ENCODE data around the gene FYN. TPM values are rescaled to one million over a fixed set of nuclear protein-coding genes. Genes with fewer than 3 reads are reported as not detected.

Gene FYN
- total RNA-seq, 2 donors from 2014 or later = 55.5 to 72.5 TPM

DNA sequence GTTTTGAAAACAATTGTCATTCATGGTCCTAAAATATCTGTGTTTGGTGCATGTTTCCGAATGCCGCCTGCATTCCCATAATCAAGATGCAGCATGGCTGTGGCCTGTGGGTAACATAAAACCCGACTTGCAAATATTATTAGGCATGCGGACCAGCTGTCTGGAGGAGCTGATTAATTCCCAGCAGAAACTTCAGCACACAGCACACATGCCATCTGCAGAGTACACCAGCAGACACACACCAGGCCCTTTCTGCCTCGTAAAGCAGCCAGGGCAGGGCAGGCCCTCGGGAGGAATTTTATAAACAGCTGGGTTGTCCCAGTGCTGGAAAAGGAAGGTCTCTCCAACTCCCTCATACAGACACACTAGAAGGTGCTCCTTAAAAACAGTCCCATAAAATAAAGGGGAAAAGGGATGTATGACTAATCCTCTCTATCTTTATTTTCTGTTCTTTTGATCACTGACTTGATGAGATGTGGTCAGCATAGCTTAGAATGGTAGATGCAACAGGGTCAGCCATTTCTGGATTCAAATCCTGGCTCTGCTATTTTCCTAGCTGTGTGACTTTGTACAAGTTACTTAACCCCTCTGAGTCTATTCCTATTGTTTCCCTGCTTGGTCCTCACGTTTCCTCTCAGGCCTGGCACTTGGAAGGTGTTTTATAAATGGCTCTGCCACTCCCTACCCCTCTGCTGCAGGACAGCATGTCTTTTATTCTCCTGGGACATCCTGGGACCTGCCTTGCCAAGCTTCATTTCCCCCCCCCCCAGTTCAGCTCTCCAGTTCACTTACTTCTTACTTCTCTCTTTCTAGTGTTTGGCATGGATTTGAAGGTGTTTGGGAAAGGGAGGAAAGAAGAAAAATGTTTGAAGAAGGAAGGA lies 181.7 kb downstream of the FYN start:
- ATAC-seq (ENCODE audit: insufficient number of reproducible peaks, low FRiP score, low read depth) = no peak
- H3K4me1 ChIP-seq (ENCODE audit: control insufficient read depth in 1 of 2, low read depth in 2 of 2) = peaks cover 0 to 20% of the 10 kb centered on the region in 2 donors
- H3K27ac ChIP-seq = no peak overlapping the region
- no peak for DNase-seq (ENCODE audit: low spot score)
- H3K9me3 ChIP-seq = no peaks in the 10 kb centered on the region
- no peaks in the 10 kb centered on the region for H3K36me3 ChIP-seq
- no peaks in the 10 kb centered on the region for H3K27me3 ChIP-seq (replicated peaks; ENCODE audit: insufficient read depth)
- TF ChIP-seq, protein P1, sequence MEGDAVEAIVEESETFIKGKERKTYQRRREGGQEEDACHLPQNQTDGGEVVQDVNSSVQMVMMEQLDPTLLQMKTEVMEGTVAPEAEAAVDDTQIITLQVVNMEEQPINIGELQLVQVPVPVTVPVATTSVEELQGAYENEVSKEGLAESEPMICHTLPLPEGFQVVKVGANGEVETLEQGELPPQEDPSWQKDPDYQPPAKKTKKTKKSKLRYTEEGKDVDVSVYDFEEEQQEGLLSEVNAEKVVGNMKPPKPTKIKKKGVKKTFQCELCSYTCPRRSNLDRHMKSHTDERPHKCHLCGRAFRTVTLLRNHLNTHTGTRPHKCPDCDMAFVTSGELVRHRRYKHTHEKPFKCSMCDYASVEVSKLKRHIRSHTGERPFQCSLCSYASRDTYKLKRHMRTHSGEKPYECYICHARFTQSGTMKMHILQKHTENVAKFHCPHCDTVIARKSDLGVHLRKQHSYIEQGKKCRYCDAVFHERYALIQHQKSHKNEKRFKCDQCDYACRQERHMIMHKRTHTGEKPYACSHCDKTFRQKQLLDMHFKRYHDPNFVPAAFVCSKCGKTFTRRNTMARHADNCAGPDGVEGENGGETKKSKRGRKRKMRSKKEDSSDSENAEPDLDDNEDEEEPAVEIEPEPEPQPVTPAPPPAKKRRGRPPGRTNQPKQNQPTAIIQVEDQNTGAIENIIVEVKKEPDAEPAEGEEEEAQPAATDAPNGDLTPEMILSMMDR (IDR thresholded peaks at IDR 0.05) = no peak
- H3K4me3 ChIP-seq = no peak overlapping the region

DNA sequence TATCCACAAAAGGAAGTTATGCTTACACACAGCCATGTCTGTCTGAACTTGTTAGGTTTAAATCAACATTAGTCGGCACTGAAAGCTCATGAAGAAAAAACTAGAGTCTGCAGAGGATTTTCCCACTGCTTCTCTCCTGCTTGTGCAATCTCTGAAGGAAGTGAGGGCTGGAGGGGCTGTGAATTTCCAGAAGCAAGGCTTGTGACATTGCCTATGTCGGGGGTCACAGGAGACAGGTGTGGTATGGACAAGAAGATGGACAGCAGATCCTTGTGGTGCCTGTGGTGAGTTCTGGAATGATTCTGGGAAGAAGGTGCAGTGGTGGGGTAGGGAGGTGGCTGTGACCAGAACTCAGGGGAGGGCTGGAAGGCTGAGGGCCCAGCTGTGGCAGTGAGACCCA lies 183.3 kb downstream of the FYN start:
- no peaks in the 10 kb centered on the region for H3K9me3 ChIP-seq
- H3K4me1 ChIP-seq (ENCODE audit: control insufficient read depth in 1 of 2, low read depth in 2 of 2) = peaks cover 0 to 20% of the 10 kb centered on the region in 2 donors
- H3K27me3 ChIP-seq (replicated peaks; ENCODE audit: insufficient read depth) = no peaks in the 10 kb centered on the region
- ATAC-seq (ENCODE audit: insufficient number of reproducible peaks, low FRiP score, low read depth) = no peak
- no peak for DNase-seq (ENCODE audit: low spot score)
- TF ChIP-seq, protein P1 (IDR thresholded peaks at IDR 0.05) = no peak
- H3K4me3 ChIP-seq = no peak overlapping the region
- H3K27ac ChIP-seq = no peak overlapping the region
- H3K36me3 ChIP-seq = no peaks in the 10 kb centered on the region

DNA sequence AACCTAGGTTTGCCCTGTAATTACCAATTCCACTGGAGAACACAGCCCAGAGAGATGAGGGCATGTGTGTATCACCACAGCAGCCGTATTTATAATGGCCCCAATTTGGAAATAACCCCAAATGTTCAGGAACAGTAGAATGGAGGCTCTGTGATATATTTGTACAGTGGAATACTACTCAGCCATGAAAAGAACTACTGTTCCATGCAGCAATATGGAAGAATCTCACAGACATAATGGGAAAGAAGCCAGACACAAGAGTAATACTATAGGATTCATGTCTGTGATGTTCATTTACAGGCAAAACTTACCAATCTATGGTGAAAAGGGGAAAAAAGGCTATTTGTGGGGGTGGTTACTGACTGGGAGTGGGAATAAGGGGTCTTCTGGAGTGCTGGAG lies 183.8 kb downstream of the FYN start:
- Histone ChIP-seq H3K36me3 (no peaks in the 10 kb centered on the region), H3K4me3 (no peak overlapping the region), H3K27ac (no peak overlapping the region), H3K27me3 (replicated peaks; ENCODE audit: insufficient read depth) (no peaks in the 10 kb centered on the region), H3K9me3 (no peaks in the 10 kb centered on the region), H3K4me1 (ENCODE audit: control insufficient read depth in 1 of 2, low read depth in 2 of 2) (peaks cover 0 to 23% of the 10 kb centered on the region in 2 donors)
- no peak for DNase-seq (ENCODE audit: low spot score)
- TF ChIP-seq, protein P1 (IDR thresholded peaks at IDR 0.05) = no peak
- no peak for ATAC-seq (ENCODE audit: insufficient number of reproducible peaks, low FRiP score, low read depth)

DNA sequence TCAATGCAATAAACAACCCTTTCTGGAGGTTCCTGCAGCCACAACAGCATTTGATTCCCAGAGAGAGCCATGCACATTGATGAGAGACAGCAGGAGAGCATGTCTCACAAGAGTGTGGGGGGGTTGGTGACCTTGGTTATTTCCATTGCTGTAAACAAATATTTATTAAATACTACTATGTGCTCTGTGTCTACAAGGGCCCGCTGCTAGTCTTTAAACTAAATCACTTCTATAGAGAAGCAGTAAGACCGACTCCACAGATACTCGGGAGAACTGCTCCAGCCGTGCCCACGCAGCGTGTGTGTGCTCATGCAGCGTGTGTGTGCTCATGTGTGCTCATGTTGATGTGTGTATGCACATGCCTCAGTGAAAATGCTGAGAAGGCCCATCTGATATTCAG lies 184.9 kb downstream of the FYN start:
- ATAC-seq (ENCODE audit: insufficient number of reproducible peaks, low FRiP score, low read depth) = no peak
- Histone ChIP-seq H3K9me3 (no peaks in the 10 kb centered on the region), H3K4me3 (no peak overlapping the region), H3K36me3 (no peaks in the 10 kb centered on the region), H3K27me3 (replicated peaks; ENCODE audit: insufficient read depth) (no peaks in the 10 kb centered on the region), H3K4me1 (ENCODE audit: control insufficient read depth in 1 of 2, low read depth in 2 of 2) (peaks cover 6 to 33% of the 10 kb centered on the region in 2 donors), H3K27ac (no peak overlapping the region)
- DNase-seq (ENCODE audit: low spot score) = no peak
- TF ChIP-seq, protein P1 (IDR thresholded peaks at IDR 0.05) = no peak

DNA sequence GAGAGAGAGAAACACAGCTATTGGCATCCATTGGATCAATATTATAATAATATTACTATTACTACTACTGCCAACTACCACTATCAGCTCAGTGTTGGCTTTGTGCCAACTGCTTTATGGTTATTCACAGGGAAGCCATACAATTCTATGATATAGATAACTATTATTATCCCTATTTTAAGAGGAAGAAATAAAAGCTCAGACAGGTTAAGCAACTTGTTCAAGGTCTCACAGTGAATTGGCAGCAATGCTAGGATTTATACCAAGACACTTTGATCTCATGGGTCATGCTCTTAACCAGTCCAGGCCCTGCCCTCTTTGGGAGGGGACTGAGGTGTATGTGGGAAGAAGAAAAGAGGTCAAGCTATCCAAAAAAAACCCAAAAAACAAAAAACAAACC lies 185.6 kb downstream of the FYN start:
- no peak for DNase-seq (ENCODE audit: low spot score)
- Histone ChIP-seq H3K36me3 (no peaks in the 10 kb centered on the region), H3K27me3 (replicated peaks; ENCODE audit: insufficient read depth) (no peaks in the 10 kb centered on the region), H3K27ac (no peak overlapping the region), H3K4me3 (no peak overlapping the region), H3K4me1 (ENCODE audit: control insufficient read depth in 1 of 2, low read depth in 2 of 2) (peaks cover 13 to 33% of the 10 kb centered on the region in 2 donors), H3K9me3 (no peaks in the 10 kb centered on the region)
- no peak for ATAC-seq (ENCODE audit: insufficient number of reproducible peaks, low FRiP score, low read depth)
- TF ChIP-seq, protein P1 (IDR thresholded peaks at IDR 0.05) = no peak

Measured in thoracic aorta (tissue), 2 donors.